ENCODE results near the gene ACSL3.

The ACSL3 gene

DNA sequence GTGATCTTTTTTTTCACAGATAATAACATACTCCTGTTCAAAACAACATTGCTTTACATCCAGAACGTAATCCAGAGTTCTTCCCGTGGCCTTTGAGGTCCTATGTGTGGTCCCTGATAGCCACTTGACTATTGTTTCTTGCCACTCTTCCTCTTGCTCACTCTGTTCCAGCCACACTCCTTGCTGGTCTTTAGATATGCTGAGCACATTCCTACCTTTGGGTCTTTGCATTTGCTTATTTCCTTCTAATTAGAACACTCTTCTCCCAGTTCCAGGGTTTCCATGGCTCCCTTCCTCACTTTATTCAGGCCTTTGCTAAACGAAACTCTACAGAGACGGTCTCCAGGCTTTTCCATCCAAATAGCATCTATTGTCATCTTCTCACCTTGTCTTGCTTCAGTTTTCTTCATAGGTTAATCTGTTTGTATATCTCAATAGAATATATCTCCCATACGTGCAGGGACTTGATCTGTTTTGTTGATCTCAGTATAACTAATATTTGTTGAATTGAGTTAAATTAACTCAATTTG is 59.9 kb downstream of the ACSL3 start:
- no peak for FAIRE-seq
- TF ChIP-seq POLR2A (IDR thresholded peaks at IDR 0.05; ENCODE audit: low read depth, low read length), result no peak
- no peak for DNase-seq (ENCODE audit: insufficient read length, low spot score)

DNA sequence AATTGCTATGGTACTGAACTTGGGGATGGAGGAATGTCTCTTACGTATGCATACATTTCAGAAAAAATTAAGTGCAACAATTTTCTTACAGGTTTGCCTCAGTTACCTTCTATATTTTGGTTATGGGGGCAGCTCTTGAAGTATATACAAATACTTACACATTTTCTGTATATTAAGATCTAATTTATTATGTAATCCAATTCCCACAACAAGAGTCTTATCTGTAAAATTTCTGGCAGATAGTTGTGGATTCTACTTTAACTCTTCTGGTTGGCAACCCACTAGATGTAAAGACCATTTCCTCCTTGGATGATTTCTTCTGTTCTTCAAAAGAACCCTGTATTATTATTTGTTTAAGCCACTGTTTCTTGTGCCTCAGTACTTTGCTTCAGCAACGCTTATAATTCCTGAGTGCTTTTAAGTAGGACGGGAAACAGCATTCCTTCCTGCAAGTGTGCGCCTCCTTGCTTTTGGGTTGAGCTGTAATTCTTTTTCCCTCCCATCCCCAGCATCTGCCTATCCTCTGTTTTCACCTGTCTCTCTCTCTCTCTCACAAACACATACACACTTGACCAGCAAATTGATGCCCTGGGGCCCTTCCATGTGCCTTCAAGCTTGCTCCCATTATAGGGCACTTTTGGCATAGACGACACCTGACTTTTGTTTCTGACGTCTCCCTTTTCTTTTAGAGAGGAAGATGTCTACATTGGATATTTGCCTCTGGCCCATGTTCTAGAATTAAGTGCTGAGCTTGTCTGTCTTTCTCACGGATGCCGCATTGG is 61.4 kb downstream of the ACSL3 start:
- TF ChIP-seq POLR2A (IDR thresholded peaks at IDR 0.05; ENCODE audit: low read depth, low read length), result no peak
- FAIRE-seq (no peak), DNase-seq (ENCODE audit: insufficient read length, low spot score) (no peak)

DNA sequence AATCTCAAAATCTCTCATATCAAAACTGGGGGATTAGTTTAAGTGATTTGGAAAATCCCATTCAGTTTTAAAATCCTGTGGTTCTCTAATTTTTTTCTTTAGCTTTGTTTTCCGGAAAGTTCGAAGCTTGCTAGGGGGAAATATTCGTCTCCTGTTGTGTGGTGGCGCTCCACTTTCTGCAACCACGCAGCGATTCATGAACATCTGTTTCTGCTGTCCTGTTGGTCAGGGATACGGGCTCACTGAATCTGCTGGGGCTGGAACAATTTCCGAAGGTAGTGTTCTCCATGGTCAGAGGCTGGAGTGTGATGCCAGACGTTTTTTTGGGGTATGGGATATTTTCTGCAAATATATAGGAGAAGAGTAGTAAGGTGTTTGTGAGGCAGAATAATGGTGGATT is 66.1 kb downstream of the ACSL3 start:
- no peak for FAIRE-seq
- no peak for DNase-seq (ENCODE audit: insufficient read length, low spot score)
- no peak for TF ChIP-seq POLR2A (IDR thresholded peaks at IDR 0.05; ENCODE audit: low read depth, low read length)

DNA sequence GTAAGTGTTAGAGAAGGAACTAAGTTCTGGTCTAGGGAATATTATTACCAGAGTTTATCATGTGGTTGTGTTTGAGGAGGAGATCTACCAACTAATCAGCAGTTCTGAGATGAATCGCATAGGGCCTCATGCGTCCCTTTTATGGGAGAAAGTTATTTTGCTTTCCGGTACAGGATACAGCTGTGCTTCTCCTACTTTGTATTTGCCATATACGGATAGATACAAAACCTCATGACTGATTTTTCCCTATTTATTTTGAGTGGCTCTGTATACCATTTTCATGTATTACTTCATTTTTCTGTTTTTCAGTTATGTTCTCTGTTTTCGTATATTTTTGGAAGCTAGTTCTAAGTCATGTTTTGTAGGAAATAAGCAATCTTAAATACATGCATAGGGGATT is 66.8 kb downstream of the ACSL3 start:
- FAIRE-seq (no peak), DNase-seq (ENCODE audit: insufficient read length, low spot score) (no peak)
- TF ChIP-seq POLR2A (IDR thresholded peaks at IDR 0.05; ENCODE audit: low read depth, low read length), result no peak

DNA sequence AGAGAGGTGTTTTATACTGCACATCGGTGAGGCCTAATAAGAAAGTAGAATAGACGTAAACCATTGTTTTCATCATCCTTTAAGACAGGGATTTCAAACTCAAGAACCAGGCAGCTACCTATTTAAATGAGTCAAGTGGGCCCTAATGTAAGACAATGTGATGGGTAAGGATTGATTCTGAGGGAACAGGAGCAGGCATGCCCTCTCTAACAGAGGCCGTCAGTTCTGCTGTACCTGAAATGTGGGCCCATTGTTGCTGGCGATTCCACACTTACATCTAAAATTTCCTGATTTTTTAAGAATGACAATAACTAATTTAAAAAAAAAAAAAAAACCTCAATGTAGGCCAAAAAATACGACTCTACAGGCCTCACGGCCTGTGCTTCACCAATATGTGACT is 67.5 kb downstream of the ACSL3 start:
- DNase-seq (ENCODE audit: insufficient read length, low spot score) (no peak), FAIRE-seq (no peak)
- TF ChIP-seq POLR2A (IDR thresholded peaks at IDR 0.05; ENCODE audit: low read depth, low read length), result no peak

DNA sequence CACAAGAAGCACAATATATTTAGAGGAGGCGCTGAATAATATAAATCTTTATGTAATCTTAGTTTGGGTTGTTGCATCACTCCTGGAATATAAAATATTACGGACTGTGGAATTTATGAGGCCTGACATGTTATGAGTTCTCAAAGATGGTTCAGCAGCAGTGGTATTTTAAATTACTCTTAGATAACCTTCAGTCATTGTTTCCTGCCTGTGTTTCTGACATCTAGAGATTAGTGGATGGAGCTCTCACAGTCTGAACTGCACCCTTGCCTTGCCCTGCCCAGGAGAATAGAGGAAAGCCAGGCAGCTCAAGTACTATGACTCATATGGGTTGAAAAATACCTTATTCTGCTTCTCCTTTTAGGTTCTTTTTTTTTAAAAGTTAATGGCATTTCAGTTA is 70.0 kb downstream of the ACSL3 start:
- FAIRE-seq (no peak), DNase-seq (ENCODE audit: insufficient read length, low spot score) (no peak)
- no peak for TF ChIP-seq POLR2A (IDR thresholded peaks at IDR 0.05; ENCODE audit: low read depth, low read length)

DNA sequence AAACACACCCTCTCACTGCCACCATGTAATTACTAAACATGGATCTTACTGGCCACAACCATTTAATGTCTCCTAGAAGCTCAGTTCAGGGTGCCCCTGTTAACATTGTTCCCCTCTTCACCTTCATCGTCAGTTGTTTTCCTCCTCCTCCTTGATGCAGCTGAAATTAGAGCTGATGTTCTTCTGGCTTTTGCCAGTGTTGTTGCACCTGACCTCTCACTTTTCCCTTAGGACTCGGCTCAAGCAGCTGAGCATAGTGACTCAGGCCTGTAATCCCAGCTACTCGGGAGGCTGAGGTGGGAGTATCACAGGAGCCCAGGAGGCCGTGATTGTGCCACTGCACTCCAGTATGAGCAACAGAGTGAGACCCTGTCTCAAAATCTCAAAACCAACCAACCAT is 70.8 kb downstream of the ACSL3 start:
- TF ChIP-seq POLR2A (IDR thresholded peaks at IDR 0.05; ENCODE audit: low read depth, low read length), result no peak
- FAIRE-seq, result no peak
- no peak for DNase-seq (ENCODE audit: insufficient read length, low spot score)

DNA sequence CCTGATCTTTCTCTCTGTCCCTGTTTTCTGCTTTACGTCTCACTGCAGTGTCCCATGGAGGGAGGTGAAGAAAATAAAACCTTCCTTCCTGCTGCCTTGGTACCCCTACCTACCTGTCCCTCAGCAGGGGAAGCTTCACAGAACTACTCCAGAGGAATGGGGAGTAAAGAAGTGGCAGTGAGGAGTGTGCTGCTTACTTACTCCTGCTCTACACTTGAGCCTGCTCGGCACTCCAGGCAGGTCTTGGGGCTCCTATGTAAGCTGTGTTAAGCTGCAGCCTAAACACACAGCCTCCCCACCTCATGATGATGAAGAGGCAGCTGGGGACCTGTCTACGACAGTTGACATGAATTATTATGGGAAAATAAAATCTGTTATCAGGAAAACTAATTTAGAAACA is 72.6 kb downstream of the ACSL3 start:
- no peak for DNase-seq (ENCODE audit: insufficient read length, low spot score)
- no peak for FAIRE-seq
- TF ChIP-seq POLR2A (IDR thresholded peaks at IDR 0.05; ENCODE audit: low read depth, low read length), result no peak

DNA sequence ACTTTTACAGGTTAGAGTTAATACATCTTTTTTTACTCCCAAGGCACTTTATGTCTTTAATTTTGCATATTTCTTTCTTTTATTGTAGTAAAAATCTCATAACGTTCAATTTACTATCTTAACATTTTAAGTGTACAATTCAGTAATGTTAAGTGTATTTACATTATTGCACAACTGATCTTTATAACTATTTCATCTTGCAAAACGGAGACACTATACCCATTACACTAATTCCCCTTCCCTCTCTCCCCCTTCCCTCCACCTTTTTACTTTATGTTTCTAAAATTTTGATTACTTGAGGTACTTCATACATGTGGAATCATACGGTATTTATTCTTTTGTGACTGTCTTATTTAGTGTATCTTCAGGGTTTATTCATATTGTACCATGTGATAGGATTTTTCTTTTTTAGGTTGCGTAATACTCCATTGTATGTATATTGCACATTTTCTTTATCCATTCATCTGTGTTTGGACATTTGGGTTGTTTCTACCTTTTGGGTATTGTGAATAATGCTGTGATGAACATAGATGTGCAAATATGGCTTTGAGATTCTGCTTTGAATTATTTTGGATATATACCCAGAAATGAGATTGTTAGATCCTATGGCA is 75.0 kb downstream of the ACSL3 start:
- no peak for FAIRE-seq
- TF ChIP-seq POLR2A (IDR thresholded peaks at IDR 0.05; ENCODE audit: low read depth, low read length), result no peak
- no peak for DNase-seq (ENCODE audit: insufficient read length, low spot score)

DNA sequence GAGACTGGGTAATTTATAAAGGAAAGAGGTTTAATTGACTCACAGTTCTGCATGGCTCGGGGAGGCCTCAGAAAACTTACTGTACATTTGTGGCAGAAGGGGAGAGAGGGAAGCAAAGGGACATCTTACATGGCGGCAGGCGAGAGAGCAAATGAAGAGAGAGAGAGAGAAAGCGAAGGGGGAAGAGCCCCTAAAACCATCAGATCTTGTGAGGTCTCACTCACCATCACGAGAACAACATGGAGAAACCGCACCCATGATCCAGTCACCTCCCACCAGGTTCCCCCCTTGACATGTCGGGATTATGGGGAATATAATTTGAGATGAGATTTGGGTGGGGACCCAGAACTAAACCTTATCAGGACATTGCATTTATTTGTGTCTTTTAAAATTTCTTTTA is 75.9 kb downstream of the ACSL3 start:
- FAIRE-seq, result no peak
- DNase-seq (ENCODE audit: insufficient read length, low spot score), result no peak
- no peak for TF ChIP-seq POLR2A (IDR thresholded peaks at IDR 0.05; ENCODE audit: low read depth, low read length)

DNA sequence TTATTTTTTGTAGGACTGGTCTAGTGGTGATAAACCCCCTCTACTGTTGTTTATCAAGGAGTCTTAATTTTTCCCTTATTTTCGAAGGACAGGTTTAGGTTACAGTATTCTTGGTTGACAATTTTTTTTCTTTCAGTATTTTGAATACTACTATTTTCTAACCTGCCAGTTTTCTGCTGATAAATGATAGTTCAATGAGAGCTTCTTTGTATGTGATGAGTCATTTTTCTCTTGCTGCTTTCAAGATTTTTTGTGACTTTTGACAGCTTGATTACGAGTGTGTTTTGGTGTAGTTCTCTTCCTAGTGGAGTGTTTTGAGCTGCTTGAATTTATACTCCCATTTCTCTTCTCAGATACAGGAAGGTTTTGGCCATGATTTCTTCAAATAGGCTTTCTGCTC is 77.5 kb downstream of the ACSL3 start:
- DNase-seq (ENCODE audit: insufficient read length, low spot score) (no peak), FAIRE-seq (no peak)
- no peak for TF ChIP-seq POLR2A (IDR thresholded peaks at IDR 0.05; ENCODE audit: low read depth, low read length)

DNA sequence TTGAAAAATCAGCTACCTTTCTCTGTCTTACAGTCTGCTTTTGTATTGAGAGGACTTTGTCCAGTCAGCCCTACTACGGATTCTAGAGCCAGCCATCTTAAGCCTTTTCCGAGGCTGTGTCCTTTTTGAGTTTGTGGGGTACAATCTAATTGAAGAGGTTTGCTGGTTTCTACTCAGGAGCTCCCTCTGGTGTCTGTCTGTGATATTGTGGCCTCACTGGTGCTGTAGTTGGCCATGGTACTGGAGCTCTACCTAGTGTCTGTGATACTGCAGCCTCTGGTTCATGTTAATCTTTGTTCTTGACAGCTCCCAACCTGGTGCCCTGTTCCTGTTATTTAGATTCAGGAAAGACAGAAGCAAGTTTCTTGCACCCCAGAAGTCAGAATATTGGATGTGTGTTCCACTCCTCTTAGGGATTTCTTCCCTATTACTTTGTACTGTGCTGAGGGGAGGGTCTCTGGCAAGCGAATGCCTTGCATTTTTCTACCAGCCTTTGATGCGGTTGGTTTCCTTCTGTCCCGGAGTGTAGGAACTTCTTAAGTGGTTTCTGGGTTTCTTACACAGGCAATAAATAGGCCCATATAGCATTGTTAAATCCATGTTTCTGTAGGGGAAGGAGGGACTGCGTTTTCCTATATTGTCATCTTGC is 78.5 kb downstream of the ACSL3 start:
- TF ChIP-seq POLR2A (IDR thresholded peaks at IDR 0.05; ENCODE audit: low read depth, low read length), result no peak
- FAIRE-seq (peak; percentile 84), DNase-seq (ENCODE audit: insufficient read length, low spot score) (no peak)

DNA sequence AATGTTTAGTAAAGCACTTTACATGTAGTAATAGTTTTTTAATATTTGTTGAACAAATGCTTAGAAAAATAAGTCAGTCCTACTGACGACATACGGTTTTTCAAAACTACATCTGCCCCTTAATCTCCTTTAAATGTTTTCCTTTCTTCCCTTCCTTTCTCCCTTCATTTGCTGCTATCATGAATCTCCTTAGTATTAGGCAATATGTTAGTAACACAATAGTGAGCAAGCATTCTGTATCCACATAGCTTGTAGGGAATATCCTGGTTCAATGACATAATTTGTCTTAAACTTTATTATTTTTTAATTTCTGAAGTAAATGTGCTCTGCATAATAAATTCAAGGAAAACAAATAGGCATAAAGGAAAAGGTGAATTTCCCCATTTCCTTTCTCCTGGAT is 79.1 kb downstream of the ACSL3 start:
- TF ChIP-seq POLR2A (IDR thresholded peaks at IDR 0.05; ENCODE audit: low read depth, low read length), result no peak
- no peak for DNase-seq (ENCODE audit: insufficient read length, low spot score)
- no peak for FAIRE-seq

DNA sequence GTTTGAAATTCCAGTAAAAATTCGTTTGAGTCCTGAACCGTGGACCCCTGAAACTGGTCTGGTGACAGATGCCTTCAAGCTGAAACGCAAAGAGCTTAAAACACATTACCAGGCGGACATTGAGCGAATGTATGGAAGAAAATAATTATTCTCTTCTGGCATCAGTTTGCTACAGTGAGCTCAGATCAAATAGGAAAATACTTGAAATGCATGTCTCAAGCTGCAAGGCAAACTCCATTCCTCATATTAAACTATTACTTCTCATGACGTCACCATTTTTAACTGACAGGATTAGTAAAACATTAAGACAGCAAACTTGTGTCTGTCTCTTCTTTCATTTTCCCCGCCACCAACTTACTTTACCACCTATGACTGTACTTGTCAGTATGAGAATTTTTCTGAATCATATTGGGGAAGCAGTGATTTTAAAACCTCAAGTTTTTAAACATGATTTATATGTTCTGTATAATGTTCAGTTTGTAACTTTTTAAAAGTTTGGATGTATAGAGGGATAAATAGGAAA is 80.7 kb downstream of the ACSL3 start:
- FAIRE-seq (no peak), DNase-seq (ENCODE audit: insufficient read length, low spot score) (no peak)
- TF ChIP-seq POLR2A (IDR thresholded peaks at IDR 0.05; ENCODE audit: low read depth, low read length), result no peak

Data from H54 (cell line).